ENCODE results near the gene SGMS1. TPM values are rescaled to one million over a fixed set of nuclear protein-coding genes. Genes with fewer than 3 reads are reported as not detected.
"Not testable (repeated sequence)": the region's sequence is repeated elsewhere in the genome, so short reads cannot be mapped to it uniquely, and the experiment has no call there.

The SGMS1 gene
- total and polyA plus RNA-seq, 2 donors (not counting 1 experiment from before 2014, with no cell fraction given): 10.0 to 43.5 TPM

- H3K9me3 Mint-ChIP-seq (ENCODE audit: insufficient read depth): no peaks in the 10 kb centered on the region
- ATAC-seq (ENCODE audit: low read depth): no peak
- no peak for DNase-seq
- no peak overlapping the region for H3K9ac ChIP-seq (ENCODE audit: low read length)
- H2AFZ ChIP-seq (ENCODE audit: insufficient read depth, low read depth, low read length, poor library complexity, severe bottlenecking): no peak overlapping the region
- H3K27ac Mint-ChIP-seq: no peak overlapping the region
- no peak overlapping the region for H3K4me2 ChIP-seq (replicated peaks; ENCODE audit: low read depth, low read length, poor library complexity, severe bottlenecking)
- no peak overlapping the region for H3K27ac ChIP-seq (ENCODE audit: low read length in 2 of 2)
- ChIA-PET POLR2A (no interaction called here), CTCF (no interaction called here)
- H3K9me3 ChIP-seq (ENCODE audit: control extremely low read depth in 1 of 3, control insufficient read depth in 2 of 3, insufficient read depth in 1 of 3, low read length in 2 of 3): no peaks in the 10 kb centered on the region
- H3K4me1 Mint-ChIP-seq: peaks cover 43% of the 10 kb centered on the region
- no peaks in the 10 kb centered on the region for H3K27me3 ChIP-seq (replicated peaks in 1 of 4; ENCODE audit: control extremely low read depth in 1 of 4, control insufficient read depth in 3 of 4, insufficient read depth in 4 of 4, low read length in 3 of 4)
- TF ChIP-seq CTCF (IDR thresholded peaks at IDR 0.05) (no peak), EZH2 (IDR thresholded peaks at IDR 0.05; ENCODE audit: borderline replicate concordance, insufficient read depth, low read depth, low read length, poor library complexity, severe bottlenecking) (no peak)
- no CpG with 5 or more reads among the region's 2 CpGs for WGBS (ENCODE audit: insufficient coverage)
- peaks cover 89% of the 10 kb centered on the region for H3K79me2 ChIP-seq (ENCODE audit: control insufficient read depth, insufficient read depth, low read length)
- H4K20me1 ChIP-seq (ENCODE audit: control insufficient read depth, insufficient read depth, low read length, poor library complexity, severe bottlenecking): peaks cover 70% of the 10 kb centered on the region
- no peaks in the 10 kb centered on the region for H3K27me3 Mint-ChIP-seq
- H3K36me3 ChIP-seq (replicated peaks in 1 of 2; ENCODE audit: control extremely low read depth in 1 of 2, control insufficient read depth in 1 of 2, extremely low read depth in 1 of 2, insufficient read depth in 2 of 2, low read length in 1 of 2): no peaks in the 10 kb centered on the region
- no peak overlapping the region for H3K4me3 Mint-ChIP-seq
- H3K4me3 ChIP-seq (ENCODE audit: control extremely low read depth in 1 of 5, extremely low read depth in 1 of 5, insufficient read depth in 1 of 5, low read depth in 2 of 5, low read length in 4 of 5): no peak overlapping the region
- intact Hi-C loops (cut with micrococcal nuclease): no loop called here
- H3K4me1 ChIP-seq (ENCODE audit: control insufficient read depth in 2 of 2, insufficient read depth in 2 of 2, low read length in 2 of 2): peaks cover 5 to 8% of the 10 kb centered on the region in 2 donors
Measured at GRCh38 chr10:50572017-50572491, 51.7 kb downstream of the SGMS1 start.

- POLR2A ChIA-PET; ATAC-seq (ENCODE audit: low read depth); H3K27ac ChIP-seq (ENCODE audit: low read length in 2 of 2); H3K4me3 ChIP-seq (ENCODE audit: control extremely low read depth in 1 of 5, extremely low read depth in 1 of 5, insufficient read depth in 1 of 5, low read depth in 2 of 5, low read length in 4 of 5); H3K4me3 Mint-ChIP-seq; H3K27me3 Mint-ChIP-seq; H3K9me3 Mint-ChIP-seq (ENCODE audit: insufficient read depth); H3K27ac Mint-ChIP-seq; intact Hi-C loops (cut with micrococcal nuclease); H3K4me1 ChIP-seq (ENCODE audit: control insufficient read depth in 2 of 2, insufficient read depth in 2 of 2, low read length in 2 of 2); DNase-seq; H3K9me3 ChIP-seq (ENCODE audit: control extremely low read depth in 1 of 3, control insufficient read depth in 2 of 3, insufficient read depth in 1 of 3, low read length in 2 of 3); H3K36me3 ChIP-seq (replicated peaks in 1 of 2; ENCODE audit: control extremely low read depth in 1 of 2, control insufficient read depth in 1 of 2, extremely low read depth in 1 of 2, insufficient read depth in 2 of 2, low read length in 1 of 2); CTCF ChIA-PET; H3K27me3 ChIP-seq (replicated peaks in 1 of 4; ENCODE audit: control extremely low read depth in 1 of 4, control insufficient read depth in 3 of 4, insufficient read depth in 4 of 4, low read length in 3 of 4); H2AFZ ChIP-seq (ENCODE audit: insufficient read depth, low read depth, low read length, poor library complexity, severe bottlenecking); H3K4me2 ChIP-seq (replicated peaks; ENCODE audit: low read depth, low read length, poor library complexity, severe bottlenecking); H3K9ac ChIP-seq (ENCODE audit: low read length): not testable (repeated sequence)
- 100% methylated on average over 2 of the region's 4 CpGs for WGBS (ENCODE audit: insufficient coverage)
- peaks cover 79% of the 10 kb centered on the region for H3K79me2 ChIP-seq (ENCODE audit: control insufficient read depth, insufficient read depth, low read length)
- H4K20me1 ChIP-seq (ENCODE audit: control insufficient read depth, insufficient read depth, low read length, poor library complexity, severe bottlenecking): peaks cover 52% of the 10 kb centered on the region
- H3K4me1 Mint-ChIP-seq: peaks cover 16% of the 10 kb centered on the region
Measured at GRCh38 chr10:50568750-50569149, 55.0 kb downstream of the SGMS1 start.
